ENCODE measurements around the gene TIPRL. TPM values are rescaled to one million over a fixed set of nuclear protein-coding genes. Genes with fewer than 3 reads are reported as not detected.
"Not testable (repeated sequence)": the region's sequence is repeated elsewhere in the genome, so short reads cannot be mapped to it uniquely, and the experiment has no call there.

Gene TIPRL
- total RNA-seq, 1 donor from 2014 or later, result 27.4 TPM

DNA sequence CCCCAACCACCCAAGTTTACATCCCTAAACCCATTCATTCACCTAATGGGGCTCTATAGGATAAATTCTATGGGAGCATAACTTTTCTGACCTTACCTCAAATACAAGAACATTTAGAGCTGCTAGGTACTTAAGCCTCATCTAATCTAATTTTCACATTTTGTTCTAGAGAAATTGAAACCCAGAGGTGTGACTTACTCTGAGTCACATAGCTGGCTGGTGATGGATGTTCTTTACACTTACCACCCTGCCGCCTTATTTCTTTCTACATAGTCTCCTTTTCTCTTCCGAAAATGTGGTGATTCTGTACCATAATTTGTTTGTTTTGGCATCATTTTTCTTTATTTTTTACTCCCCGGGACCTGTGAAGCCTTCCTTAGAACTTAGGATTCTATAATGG lies 20.3 kb downstream of the TIPRL start:
- no peak for DNase-seq (ENCODE audit: low spot score, unreplicated experiment)
- Mint-ChIP-seq H3K27ac (no peak overlapping the region), H3K27me3 (no peaks in the 10 kb centered on the region), H3K4me3 (ENCODE audit: low read depth) (no peak overlapping the region), H3K4me1 (ENCODE audit: low read depth) (peaks cover 6% of the 10 kb centered on the region), H3K36me3 (ENCODE audit: insufficient read depth) (peaks cover 16% of the 10 kb centered on the region), H3K9me3 (ENCODE audit: low read depth) (no peaks in the 10 kb centered on the region)
- TF ChIP-seq, protein P1, sequence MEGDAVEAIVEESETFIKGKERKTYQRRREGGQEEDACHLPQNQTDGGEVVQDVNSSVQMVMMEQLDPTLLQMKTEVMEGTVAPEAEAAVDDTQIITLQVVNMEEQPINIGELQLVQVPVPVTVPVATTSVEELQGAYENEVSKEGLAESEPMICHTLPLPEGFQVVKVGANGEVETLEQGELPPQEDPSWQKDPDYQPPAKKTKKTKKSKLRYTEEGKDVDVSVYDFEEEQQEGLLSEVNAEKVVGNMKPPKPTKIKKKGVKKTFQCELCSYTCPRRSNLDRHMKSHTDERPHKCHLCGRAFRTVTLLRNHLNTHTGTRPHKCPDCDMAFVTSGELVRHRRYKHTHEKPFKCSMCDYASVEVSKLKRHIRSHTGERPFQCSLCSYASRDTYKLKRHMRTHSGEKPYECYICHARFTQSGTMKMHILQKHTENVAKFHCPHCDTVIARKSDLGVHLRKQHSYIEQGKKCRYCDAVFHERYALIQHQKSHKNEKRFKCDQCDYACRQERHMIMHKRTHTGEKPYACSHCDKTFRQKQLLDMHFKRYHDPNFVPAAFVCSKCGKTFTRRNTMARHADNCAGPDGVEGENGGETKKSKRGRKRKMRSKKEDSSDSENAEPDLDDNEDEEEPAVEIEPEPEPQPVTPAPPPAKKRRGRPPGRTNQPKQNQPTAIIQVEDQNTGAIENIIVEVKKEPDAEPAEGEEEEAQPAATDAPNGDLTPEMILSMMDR (IDR thresholded peaks at IDR 0.05; ENCODE audit: unreplicated experiment), result no peak

DNA sequence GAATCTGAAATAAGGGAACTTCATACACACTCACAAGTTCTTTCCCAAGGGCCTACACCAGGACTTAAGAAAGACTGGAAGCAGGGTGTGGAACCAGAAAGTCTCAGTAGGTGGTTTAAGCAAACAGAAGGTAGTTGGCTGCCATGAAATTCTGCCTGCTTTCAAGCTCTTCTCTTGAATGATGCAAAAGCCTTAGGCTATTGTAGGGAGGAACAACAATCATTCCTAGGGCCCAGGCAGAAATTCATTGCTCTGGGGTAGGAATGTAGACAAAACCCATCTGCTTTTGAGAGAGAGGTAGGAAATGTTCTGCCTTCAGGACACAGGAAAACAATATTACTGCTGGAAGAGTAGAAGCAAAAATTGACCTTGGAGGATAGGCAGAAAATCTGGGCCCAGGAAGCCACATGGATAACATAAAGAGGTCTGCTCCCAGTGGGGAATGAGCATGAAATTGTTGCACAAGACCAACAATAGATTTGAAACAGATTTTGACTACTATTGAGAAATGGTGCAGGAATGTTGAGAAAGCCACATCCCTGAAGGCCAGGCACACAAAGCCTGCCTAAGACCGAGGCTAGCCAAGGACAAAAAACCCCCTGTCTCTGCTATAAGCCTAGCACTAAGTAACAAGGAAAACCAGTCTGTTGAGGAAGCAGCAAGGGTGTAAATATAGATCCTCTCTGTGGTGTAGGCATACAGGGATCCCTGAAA lies 24.3 kb downstream of the TIPRL start:
- H3K27me3 Mint-ChIP-seq, result no peaks in the 10 kb centered on the region
- peaks cover 21% of the 10 kb centered on the region for H3K36me3 Mint-ChIP-seq (ENCODE audit: insufficient read depth)
- DNase-seq (ENCODE audit: low spot score, unreplicated experiment), result no peak
- TF ChIP-seq, protein P1 (IDR thresholded peaks at IDR 0.05; ENCODE audit: unreplicated experiment), result no peak
- no peak overlapping the region for H3K4me3 Mint-ChIP-seq (ENCODE audit: low read depth)
- no peaks in the 10 kb centered on the region for H3K4me1 Mint-ChIP-seq (ENCODE audit: low read depth)
- H3K9me3 Mint-ChIP-seq (ENCODE audit: low read depth), result peaks cover 7% of the 10 kb centered on the region
- no peak overlapping the region for H3K27ac Mint-ChIP-seq

DNA sequence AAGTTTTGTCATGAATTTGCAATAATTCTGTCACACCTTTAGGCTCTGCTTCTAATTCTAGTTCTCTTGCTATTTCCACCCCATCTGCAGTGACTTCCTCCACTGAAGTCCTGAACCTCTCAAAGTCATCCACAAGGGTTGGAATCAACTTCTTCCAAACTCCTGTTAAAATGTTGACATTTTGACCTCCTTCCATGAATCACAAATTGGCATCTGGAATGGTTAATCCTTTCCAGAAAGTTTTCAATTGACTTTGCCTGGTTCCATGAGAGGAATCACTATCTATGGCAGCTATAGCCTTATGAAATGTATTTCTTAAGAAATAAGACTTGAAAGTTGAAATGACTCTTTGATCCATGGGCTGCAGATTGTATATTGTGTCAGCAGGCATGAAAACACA lies 27.3 kb downstream of the TIPRL start:
- peaks cover 20% of the 10 kb centered on the region for H3K9me3 Mint-ChIP-seq (ENCODE audit: low read depth)
- peaks cover 23% of the 10 kb centered on the region for H3K36me3 Mint-ChIP-seq (ENCODE audit: insufficient read depth)
- no peaks in the 10 kb centered on the region for H3K4me1 Mint-ChIP-seq (ENCODE audit: low read depth)
- no peak overlapping the region for H3K4me3 Mint-ChIP-seq (ENCODE audit: low read depth)
- H3K27me3 Mint-ChIP-seq, result no peaks in the 10 kb centered on the region
- no peak overlapping the region for H3K27ac Mint-ChIP-seq
- TF ChIP-seq, protein P1 (IDR thresholded peaks at IDR 0.05; ENCODE audit: unreplicated experiment), result no peak
- DNase-seq (ENCODE audit: low spot score, unreplicated experiment), result no peak

DNA sequence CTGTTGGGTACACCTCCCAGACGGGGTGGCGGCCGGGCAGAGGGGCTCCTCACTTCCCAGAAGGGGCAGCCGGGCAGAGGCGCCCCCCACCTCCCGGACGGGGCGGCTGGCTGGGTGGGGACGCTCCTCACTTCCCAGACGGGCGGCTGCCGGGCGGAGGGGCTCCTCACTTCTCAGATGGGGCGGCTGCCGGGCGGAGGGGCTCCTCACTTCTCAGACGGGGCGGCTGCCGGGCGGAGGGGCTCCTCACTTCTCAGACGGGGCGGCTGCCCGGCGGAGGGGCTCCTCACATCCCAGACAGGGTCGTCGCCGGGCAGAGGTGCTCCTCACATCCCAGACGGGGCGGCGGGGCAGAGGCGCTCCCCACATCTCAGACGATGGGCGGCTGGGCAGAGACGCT lies 28.9 kb downstream of the TIPRL start:
- H3K36me3 Mint-ChIP-seq (ENCODE audit: insufficient read depth), result peaks cover 23% of the 10 kb centered on the region
- H3K27ac Mint-ChIP-seq; H3K27me3 Mint-ChIP-seq; DNase-seq (ENCODE audit: low spot score, unreplicated experiment); H3K4me3 Mint-ChIP-seq (ENCODE audit: low read depth); H3K4me1 Mint-ChIP-seq (ENCODE audit: low read depth): not testable (repeated sequence)
- H3K9me3 Mint-ChIP-seq (ENCODE audit: low read depth), result peaks cover 25% of the 10 kb centered on the region

DNA sequence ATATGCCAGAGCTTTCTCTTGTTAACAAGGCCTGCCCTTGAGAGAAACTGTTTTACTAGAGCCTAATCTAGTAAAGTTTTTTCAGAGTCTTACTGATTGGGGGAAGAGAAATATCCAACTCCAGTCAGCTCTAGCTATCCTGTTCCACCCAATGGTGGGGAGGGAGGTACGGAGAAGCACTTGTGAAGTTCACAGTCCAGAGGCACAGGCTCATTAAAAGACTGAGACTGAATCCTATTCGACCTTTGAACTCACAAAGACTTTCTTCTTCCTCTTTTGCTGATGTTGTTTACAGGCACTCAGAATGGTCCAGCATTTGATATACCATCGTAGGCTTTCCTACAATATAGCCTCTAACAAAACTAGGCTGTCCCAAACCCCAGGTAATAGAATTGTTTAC lies 31.6 kb downstream of the TIPRL start:
- TF ChIP-seq, protein P1 (IDR thresholded peaks at IDR 0.05; ENCODE audit: unreplicated experiment), result no peak
- no peak for DNase-seq (ENCODE audit: low spot score, unreplicated experiment)
- Mint-ChIP-seq H3K9me3 (ENCODE audit: low read depth) (peaks cover 29% of the 10 kb centered on the region), H3K27ac (no peak overlapping the region), H3K27me3 (no peaks in the 10 kb centered on the region), H3K36me3 (ENCODE audit: insufficient read depth) (peaks cover 17% of the 10 kb centered on the region), H3K4me3 (ENCODE audit: low read depth) (no peak overlapping the region), H3K4me1 (ENCODE audit: low read depth) (no peaks in the 10 kb centered on the region)

DNA sequence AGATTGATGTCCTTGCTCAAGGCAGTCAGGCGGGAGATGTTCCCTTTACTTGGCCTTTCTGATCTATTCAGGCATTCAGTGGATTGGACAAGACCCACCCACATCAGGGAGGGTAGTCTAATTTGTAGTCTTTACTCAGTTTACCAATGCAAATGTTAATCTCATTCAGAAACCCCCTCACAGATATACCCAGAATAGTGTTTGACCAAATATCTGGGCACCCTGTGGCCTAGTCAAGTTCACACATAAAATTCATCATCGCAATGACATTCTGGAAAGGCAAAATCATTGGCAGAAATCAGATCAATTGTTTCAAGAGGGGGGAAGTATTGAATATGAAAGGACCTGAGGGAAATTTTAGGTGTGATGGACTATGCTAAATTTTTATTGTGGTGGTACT lies 34.6 kb downstream of the TIPRL start:
- Mint-ChIP-seq H3K36me3 (ENCODE audit: insufficient read depth) (peaks cover 9% of the 10 kb centered on the region), H3K4me3 (ENCODE audit: low read depth) (no peak overlapping the region), H3K27ac (no peak overlapping the region), H3K27me3 (no peaks in the 10 kb centered on the region), H3K4me1 (ENCODE audit: low read depth) (no peaks in the 10 kb centered on the region), H3K9me3 (ENCODE audit: low read depth) (peaks cover 25% of the 10 kb centered on the region)
- DNase-seq (ENCODE audit: low spot score, unreplicated experiment), result no peak
- TF ChIP-seq, protein P1 (IDR thresholded peaks at IDR 0.05; ENCODE audit: unreplicated experiment), result no peak
